ENCODE measurements around the gene LPP. TPM values are rescaled to one million over a fixed set of nuclear protein-coding genes. Genes with fewer than 3 reads are reported as not detected.

Gene LPP
- total and polyA plus RNA-seq, 4 donors: 7.2 to 50.3 (median 26.4) TPM

DNA sequence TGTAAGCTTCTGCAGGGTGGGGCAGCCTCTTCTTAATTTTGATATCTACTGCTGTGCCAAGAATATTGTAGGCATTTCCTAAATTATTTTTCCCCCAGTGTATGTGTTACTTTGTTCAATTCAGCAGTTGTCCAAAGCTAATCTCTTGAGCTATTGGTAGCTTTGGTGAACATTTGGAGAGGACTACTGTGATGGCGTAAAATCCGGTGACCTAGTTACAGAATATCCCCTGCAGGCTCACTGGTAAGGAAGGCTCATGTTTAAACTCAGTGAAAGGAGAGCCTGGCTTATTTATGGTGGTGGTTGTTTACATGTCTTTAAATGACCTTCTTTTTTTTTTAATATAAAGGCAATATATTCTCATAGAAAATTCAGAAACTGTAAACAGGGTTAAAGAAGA lies 105.6 kb downstream of the LPP start:
- no peak for DNase-seq (ENCODE audit: low read depth in 4 of 6, low spot score in 6 of 6)
- Histone ChIP-seq H3K36me3 (ENCODE audit: control insufficient read depth, insufficient read depth, low read length) (no peaks in the 10 kb centered on the region), H3K4me1 (ENCODE audit: control insufficient read depth, insufficient read depth, low read length) (peaks cover 3% of the 10 kb centered on the region), H3K4me3 (ENCODE audit: low read depth, low read length) (no peak overlapping the region), H3K9me3 (ENCODE audit: control insufficient read depth, insufficient read depth, low read length) (no peaks in the 10 kb centered on the region), H3K27ac (ENCODE audit: low read depth, low read length) (no peak overlapping the region), H3K27me3 (ENCODE audit: control insufficient read depth, insufficient read depth, low read length) (no peaks in the 10 kb centered on the region)
- 88% methylated on average over 2 of the region's 2 CpGs for WGBS (ENCODE audit: insufficient coverage)

DNA sequence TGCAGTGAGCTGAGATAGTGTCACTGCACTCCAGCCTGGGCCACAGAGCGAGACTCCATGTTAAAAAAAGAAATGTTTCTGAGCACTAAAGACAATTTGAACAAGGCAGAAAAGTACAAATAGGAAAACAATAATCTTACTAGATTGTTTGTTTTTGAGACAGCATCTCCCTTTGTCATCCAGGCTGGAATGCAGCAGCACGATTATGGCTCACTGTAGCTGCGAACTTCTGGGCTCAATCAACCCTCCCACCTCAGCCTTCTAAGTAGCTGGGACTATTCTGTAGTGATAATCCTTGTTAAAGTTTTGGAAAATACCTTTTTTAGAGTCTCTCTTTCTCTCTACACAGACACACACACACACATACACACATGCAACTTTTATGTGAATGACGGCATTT lies 107.1 kb downstream of the LPP start:
- no CpG with 5 or more reads among the region's 4 CpGs for WGBS (ENCODE audit: insufficient coverage)
- H3K27me3 ChIP-seq (ENCODE audit: control insufficient read depth, insufficient read depth, low read length): no peaks in the 10 kb centered on the region
- no peak overlapping the region for H3K27ac ChIP-seq (ENCODE audit: low read depth, low read length)
- H3K9me3 ChIP-seq (ENCODE audit: control insufficient read depth, insufficient read depth, low read length): no peaks in the 10 kb centered on the region
- H3K36me3 ChIP-seq (ENCODE audit: control insufficient read depth, insufficient read depth, low read length): no peaks in the 10 kb centered on the region
- peaks cover 4% of the 10 kb centered on the region for H3K4me1 ChIP-seq (ENCODE audit: control insufficient read depth, insufficient read depth, low read length)
- no peak overlapping the region for H3K4me3 ChIP-seq (ENCODE audit: low read depth, low read length)
- DNase-seq (ENCODE audit: low read depth in 4 of 6, low spot score in 6 of 6): no peak

DNA sequence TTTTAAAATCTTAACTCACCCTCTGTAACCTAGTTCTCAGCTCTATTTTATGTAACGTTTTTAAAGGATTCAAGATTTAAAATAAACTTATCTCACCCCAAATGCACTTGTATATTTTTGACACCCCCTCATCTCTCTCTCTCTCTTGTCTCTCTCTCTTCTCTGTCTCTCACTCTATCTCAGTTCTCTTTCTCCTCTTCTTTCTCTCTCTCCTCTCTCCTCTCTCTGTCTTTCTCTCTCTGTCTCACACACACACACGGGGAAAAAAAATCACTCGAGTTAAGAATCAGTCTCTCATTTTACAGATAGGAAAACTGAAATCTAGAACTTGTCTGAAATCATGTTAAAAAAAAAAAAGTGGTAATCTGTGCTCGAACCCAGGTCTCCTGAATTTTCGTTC lies 108.5 kb downstream of the LPP start:
- DNase-seq (ENCODE audit: low read depth in 4 of 6, low spot score in 6 of 6): no peak
- Histone ChIP-seq H3K4me3 (ENCODE audit: low read depth, low read length) (no peak overlapping the region), H3K9me3 (ENCODE audit: control insufficient read depth, insufficient read depth, low read length) (no peaks in the 10 kb centered on the region), H3K4me1 (ENCODE audit: control insufficient read depth, insufficient read depth, low read length) (peaks cover 9% of the 10 kb centered on the region), H3K27me3 (ENCODE audit: control insufficient read depth, insufficient read depth, low read length) (no peaks in the 10 kb centered on the region), H3K27ac (ENCODE audit: low read depth, low read length) (peak overlapping the region; percentile 50), H3K36me3 (ENCODE audit: control insufficient read depth, insufficient read depth, low read length) (no peaks in the 10 kb centered on the region)
- WGBS (ENCODE audit: insufficient coverage): 100% methylated on average over 1 of the region's 5 CpGs

DNA sequence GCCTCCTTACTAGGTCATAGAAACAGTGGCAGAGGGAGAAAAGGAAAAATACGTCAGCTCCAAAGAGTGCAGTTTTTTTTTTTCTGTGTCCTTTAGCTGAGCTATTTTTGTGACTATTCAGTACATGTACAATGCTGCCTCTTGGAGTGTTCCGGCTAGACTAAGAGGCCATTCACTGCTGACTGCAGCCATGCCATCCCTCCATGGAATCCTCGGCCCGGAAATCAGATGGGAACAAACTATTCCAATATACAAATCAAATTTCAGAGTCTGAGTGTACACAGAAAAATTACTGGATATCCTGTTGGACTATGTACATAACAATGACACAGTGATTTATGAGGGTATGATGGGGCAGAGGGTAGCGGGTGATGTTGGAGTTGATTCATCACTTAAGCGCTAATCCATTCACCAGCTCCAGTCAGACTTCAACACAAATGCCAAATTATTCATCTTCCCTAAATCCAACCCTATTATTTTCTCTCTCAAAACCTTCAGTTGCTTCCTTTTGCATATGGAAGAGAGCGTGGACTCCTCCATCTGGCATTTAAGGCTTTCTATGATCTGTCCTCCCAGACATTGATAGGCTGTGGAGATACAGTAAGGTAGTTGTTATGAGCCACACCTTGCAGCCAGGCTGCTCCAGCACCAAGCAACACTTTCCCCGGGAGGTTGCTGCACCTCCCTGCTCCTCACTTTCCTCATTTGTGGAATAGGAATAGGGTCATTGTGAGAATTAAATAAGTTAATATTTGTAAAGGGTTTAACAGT lies 109.1 kb downstream of the LPP start:
- H3K27me3 ChIP-seq (ENCODE audit: control insufficient read depth, insufficient read depth, low read length): no peaks in the 10 kb centered on the region
- WGBS (ENCODE audit: insufficient coverage): 55% methylated on average over 2 of the region's 8 CpGs
- no peaks in the 10 kb centered on the region for H3K9me3 ChIP-seq (ENCODE audit: control insufficient read depth, insufficient read depth, low read length)
- H3K36me3 ChIP-seq (ENCODE audit: control insufficient read depth, insufficient read depth, low read length): no peaks in the 10 kb centered on the region
- peaks cover 9% of the 10 kb centered on the region for H3K4me1 ChIP-seq (ENCODE audit: control insufficient read depth, insufficient read depth, low read length)
- peak in 3 of 6 donors; percentile 22 to 67 (median 65) for DNase-seq (ENCODE audit: low read depth in 4 of 6, low spot score in 6 of 6)
- no peak overlapping the region for H3K4me3 ChIP-seq (ENCODE audit: low read depth, low read length)
- H3K27ac ChIP-seq (ENCODE audit: low read depth, low read length): peak overlapping the region; percentile 64

DNA sequence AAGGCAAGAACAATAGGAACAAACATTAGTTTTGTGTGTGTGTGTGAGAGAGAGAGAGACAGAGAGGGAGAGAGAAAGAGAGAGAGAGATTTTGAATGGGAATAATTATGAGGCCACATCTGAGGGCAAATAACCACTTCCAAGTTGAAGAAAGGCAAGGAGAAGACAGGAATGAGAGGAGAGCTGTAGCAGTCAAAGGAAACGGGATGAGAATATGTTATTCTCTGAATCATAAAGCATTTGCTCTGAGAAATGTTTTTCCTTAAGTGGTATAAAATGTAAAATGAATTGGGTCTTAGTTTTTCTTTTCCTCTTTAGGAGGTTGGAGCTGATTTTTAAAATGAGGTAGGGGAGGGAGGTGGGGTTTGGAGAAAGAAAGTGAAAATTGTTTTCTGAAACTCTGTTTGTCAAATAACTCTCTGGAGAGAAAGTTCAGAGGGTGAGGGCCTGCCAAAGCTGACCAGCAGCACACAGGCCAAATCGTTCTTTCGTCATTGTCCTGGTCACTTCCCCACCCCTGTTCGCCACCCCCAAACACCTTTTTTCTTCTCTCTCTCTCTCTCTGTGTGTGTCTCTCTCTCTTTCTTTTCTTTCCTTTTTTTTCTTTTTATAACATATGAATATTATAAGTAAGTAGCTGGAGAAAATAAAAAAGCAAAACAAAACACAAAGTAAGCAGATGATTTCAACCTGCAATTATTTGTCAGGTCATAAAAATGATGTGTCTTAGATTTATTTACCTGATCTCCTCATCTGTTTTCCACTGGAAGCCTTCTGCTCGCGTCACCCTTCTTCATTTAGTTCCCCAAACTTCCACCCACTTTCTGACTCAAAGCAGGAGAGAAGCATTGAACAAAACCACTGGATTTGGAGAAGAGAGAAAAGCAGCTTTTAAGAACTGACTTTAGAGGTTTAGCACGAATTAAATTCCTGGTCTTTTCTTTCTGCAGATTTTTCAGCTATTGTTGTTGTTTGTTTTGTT lies 110.6 kb downstream of the LPP start:
- no peaks in the 10 kb centered on the region for H3K27me3 ChIP-seq (ENCODE audit: control insufficient read depth, insufficient read depth, low read length)
- DNase-seq (ENCODE audit: low read depth in 4 of 6, low spot score in 6 of 6): no peak
- H3K36me3 ChIP-seq (ENCODE audit: control insufficient read depth, insufficient read depth, low read length): no peaks in the 10 kb centered on the region
- no peaks in the 10 kb centered on the region for H3K9me3 ChIP-seq (ENCODE audit: control insufficient read depth, insufficient read depth, low read length)
- 69% methylated on average over 3 of the region's 7 CpGs for WGBS (ENCODE audit: insufficient coverage)
- peak overlapping the region; percentile 45 for H3K27ac ChIP-seq (ENCODE audit: low read depth, low read length)
- no peak overlapping the region for H3K4me3 ChIP-seq (ENCODE audit: low read depth, low read length)
- peaks cover 9% of the 10 kb centered on the region for H3K4me1 ChIP-seq (ENCODE audit: control insufficient read depth, insufficient read depth, low read length)

DNA sequence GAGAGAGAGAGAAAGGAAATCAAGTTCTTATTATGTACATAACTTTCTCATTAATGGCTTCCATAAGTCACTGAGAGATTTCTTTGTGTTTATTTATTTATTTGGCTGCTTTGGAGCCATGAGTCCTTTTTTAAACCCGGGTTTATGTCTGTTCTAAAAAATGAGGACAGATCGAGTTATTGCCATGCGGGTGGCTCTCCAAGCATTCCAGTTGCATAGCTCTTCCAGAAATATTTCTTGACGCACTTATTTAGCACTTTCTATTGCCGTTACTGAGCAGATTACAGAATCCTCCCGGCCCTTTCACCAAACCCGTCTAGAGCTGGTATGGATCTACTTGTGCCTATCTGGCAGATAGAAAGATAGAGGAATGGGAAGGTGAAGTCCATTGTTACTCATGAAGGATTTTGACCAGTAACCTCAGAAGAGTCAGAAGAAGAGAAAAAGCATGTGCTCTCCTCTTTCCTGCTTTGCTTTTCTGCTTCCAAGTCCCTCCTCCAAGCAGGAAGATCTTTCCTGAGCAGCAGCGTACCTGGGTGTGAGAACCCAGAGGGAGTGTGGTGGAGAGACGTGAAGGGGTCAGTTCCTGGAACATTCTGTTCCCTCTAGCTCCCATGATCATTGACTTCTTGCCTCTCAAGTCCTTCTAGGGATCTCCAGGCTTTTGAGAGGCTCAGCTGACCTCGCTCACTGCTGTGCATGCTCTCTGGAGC lies 112.8 kb downstream of the LPP start:
- DNase-seq (ENCODE audit: low read depth in 4 of 6, low spot score in 6 of 6): peak in 1 of 6 donors; percentile 46
- H3K4me3 ChIP-seq (ENCODE audit: low read depth, low read length): no peak overlapping the region

DNA sequence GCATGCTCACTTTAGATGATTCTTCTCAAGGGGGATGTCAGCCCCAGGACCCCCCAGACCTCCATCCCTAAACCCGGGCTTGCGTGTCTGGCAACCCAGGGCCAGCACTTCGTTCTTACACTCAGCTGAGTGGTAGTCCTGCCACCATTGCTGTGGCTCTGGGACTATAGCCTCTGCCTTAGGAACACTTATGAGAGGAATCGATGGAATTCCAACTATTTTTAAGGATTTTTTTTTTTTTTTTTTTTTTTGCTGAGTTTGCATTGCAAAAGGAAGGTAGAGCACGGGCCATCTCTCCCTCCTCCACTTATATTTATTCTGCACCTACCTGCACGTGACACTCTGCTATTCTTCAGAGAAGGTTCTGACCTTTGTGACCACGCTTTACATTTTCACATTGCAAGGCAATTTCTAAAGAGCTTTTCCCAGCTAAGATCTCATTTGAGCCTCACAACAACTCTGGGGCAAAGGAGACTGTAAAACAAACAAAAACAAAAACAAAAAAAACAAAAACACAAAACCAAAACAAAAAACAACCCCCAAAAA lies 113.9 kb downstream of the LPP start:
- Histone ChIP-seq H3K9me3 (ENCODE audit: control insufficient read depth, insufficient read depth, low read length) (no peaks in the 10 kb centered on the region), H3K27ac (ENCODE audit: low read depth, low read length) (no peak overlapping the region), H3K4me1 (ENCODE audit: control insufficient read depth, insufficient read depth, low read length) (peaks cover 9% of the 10 kb centered on the region), H3K4me3 (ENCODE audit: low read depth, low read length) (no peak overlapping the region), H3K27me3 (ENCODE audit: control insufficient read depth, insufficient read depth, low read length) (no peaks in the 10 kb centered on the region), H3K36me3 (ENCODE audit: control insufficient read depth, insufficient read depth, low read length) (no peaks in the 10 kb centered on the region)
- 97% methylated on average over 6 of the region's 7 CpGs for whole genome bisulfite sequencing (ENCODE audit: insufficient coverage)
- DNase-seq (ENCODE audit: low read depth in 4 of 6, low spot score in 6 of 6): no peak

More for the DNA sequence above, 112.8 kb downstream of the LPP start:
- H3K4me1 ChIP-seq (ENCODE audit: control insufficient read depth, insufficient read depth, low read length): peaks cover 9% of the 10 kb centered on the region
- no peaks in the 10 kb centered on the region for H3K9me3 ChIP-seq (ENCODE audit: control insufficient read depth, insufficient read depth, low read length)
- H3K27me3 ChIP-seq (ENCODE audit: control insufficient read depth, insufficient read depth, low read length): no peaks in the 10 kb centered on the region
- WGBS (ENCODE audit: insufficient coverage): 79% methylated on average over 4 of the region's 10 CpGs
- H3K36me3 ChIP-seq (ENCODE audit: control insufficient read depth, insufficient read depth, low read length): no peaks in the 10 kb centered on the region
- H3K27ac ChIP-seq (ENCODE audit: low read depth, low read length): peak overlapping the region; percentile 29

DNA sequence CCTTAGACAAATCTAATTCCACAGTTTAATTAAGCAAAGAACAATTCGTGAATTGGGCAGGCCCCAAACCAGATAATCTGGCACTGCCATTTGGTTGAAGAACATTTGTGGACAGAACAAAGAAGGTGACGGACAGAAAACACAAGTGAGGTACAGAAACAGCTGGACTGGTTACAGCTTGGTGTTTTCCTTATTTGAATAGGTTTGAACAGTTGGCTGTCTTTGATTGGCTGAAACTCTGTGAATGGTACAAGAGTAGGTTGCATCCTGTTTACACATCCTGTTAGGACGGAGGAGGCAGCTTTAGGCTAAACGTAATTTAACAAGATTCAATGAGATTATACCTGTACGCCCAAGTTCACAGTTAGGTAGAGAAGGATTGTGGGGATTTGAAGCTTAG lies 114.4 kb downstream of the LPP start:
- no peak for DNase-seq (ENCODE audit: low read depth in 4 of 6, low spot score in 6 of 6)
- Histone ChIP-seq H3K4me1 (ENCODE audit: control insufficient read depth, insufficient read depth, low read length) (peaks cover 7% of the 10 kb centered on the region), H3K27me3 (ENCODE audit: control insufficient read depth, insufficient read depth, low read length) (no peaks in the 10 kb centered on the region), H3K9me3 (ENCODE audit: control insufficient read depth, insufficient read depth, low read length) (no peaks in the 10 kb centered on the region), H3K4me3 (ENCODE audit: low read depth, low read length) (no peak overlapping the region), H3K27ac (ENCODE audit: low read depth, low read length) (no peak overlapping the region), H3K36me3 (ENCODE audit: control insufficient read depth, insufficient read depth, low read length) (no peaks in the 10 kb centered on the region)
- 85% methylated on average over 3 of the region's 5 CpGs for WGBS (ENCODE audit: insufficient coverage)

DNA sequence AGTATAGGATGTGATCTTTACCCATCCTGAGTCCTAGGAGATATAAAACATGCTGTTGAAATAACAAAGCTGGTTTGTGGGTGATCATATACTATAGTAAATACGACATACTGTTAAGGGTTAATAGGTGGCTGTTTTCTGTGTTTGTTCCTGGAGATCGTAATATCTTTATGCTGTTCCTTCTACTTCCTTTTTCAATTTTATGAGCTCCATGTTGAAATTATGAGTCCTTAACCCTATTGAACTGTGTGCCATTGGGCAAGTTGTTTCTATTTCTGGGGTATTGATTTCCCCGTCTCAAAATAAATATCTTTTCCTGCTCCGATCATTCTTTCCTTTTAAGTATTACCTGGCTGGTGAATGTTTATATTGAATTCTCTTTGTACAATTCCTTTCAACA lies 115.1 kb downstream of the LPP start:
- 100% methylated on average over 1 of the region's 4 CpGs for WGBS (ENCODE audit: insufficient coverage)
- Histone ChIP-seq H3K27me3 (ENCODE audit: control insufficient read depth, insufficient read depth, low read length) (no peaks in the 10 kb centered on the region), H3K9me3 (ENCODE audit: control insufficient read depth, insufficient read depth, low read length) (no peaks in the 10 kb centered on the region), H3K36me3 (ENCODE audit: control insufficient read depth, insufficient read depth, low read length) (no peaks in the 10 kb centered on the region), H3K4me1 (ENCODE audit: control insufficient read depth, insufficient read depth, low read length) (peaks cover 6% of the 10 kb centered on the region), H3K4me3 (ENCODE audit: low read depth, low read length) (no peak overlapping the region), H3K27ac (ENCODE audit: low read depth, low read length) (no peak overlapping the region)
- no peak for DNase-seq (ENCODE audit: low read depth in 4 of 6, low spot score in 6 of 6)
